NCI-H1092 (cell line): ENCODE results near the gene USP20.

ENCODE experiments used
- DNase-seq: peaks from one replicate; lab custom pipeline; 2025; lab: John Stamatoyannopoulos, UW

USP20 gene

GRCh38 chr9:129875687-129876395, 40.6 kb downstream of the USP20 start:
- no peak for DNase-seq

- no peak for DNase-seq
Observed at GRCh38 chr9:129876815-129877214, 41.6 kb downstream of the USP20 start.

- DNase-seq, result no peak
Observed at GRCh38 chr9:129878291-129878690, 43.0 kb downstream of the USP20 start.

- no peak for DNase-seq
Observed at GRCh38 chr9:129879103-129879699, 43.9 kb downstream of the USP20 start.

GRCh38 chr9:129879991-129880653, 44.9 kb downstream of the USP20 start:
- no peak for DNase-seq

GRCh38 chr9:129880654-129881546, 45.6 kb downstream of the USP20 start:
- DNase-seq, result no peak

- no peak for DNase-seq
Observed at GRCh38 chr9:129881547-129882324, 46.5 kb downstream of the USP20 start.

- DNase-seq, result peak; percentile 75
Observed at GRCh38 chr9:129884220-129885017, 49.2 kb downstream of the USP20 start.

GRCh38 chr9:129885018-129885669, 49.9 kb downstream of the USP20 start:
- DNase-seq, result peak; percentile 32

- DNase-seq, result peak; percentile 60
Observed at GRCh38 chr9:129885670-129886106, 50.4 kb downstream of the USP20 start.

GRCh38 chr9:129886226-129887174, 51.2 kb downstream of the USP20 start:
- DNase-seq, result no peak

- no peak for DNase-seq
Observed at GRCh38 chr9:129887334-129888292, 52.4 kb downstream of the USP20 start.

GRCh38 chr9:129888293-129889121, 53.2 kb downstream of the USP20 start:
- no peak for DNase-seq

- no peak for DNase-seq
Observed at GRCh38 chr9:129889122-129889940, 54.1 kb downstream of the USP20 start.

- DNase-seq, result no peak
Observed at GRCh38 chr9:129889941-129890717, 54.9 kb downstream of the USP20 start.
